ENCODE results near the gene MED13L.
"Not testable (repeated sequence)": the region's sequence is repeated elsewhere in the genome, so short reads cannot be mapped to it uniquely, and the experiment has no call there.

Gene MED13L

DNA sequence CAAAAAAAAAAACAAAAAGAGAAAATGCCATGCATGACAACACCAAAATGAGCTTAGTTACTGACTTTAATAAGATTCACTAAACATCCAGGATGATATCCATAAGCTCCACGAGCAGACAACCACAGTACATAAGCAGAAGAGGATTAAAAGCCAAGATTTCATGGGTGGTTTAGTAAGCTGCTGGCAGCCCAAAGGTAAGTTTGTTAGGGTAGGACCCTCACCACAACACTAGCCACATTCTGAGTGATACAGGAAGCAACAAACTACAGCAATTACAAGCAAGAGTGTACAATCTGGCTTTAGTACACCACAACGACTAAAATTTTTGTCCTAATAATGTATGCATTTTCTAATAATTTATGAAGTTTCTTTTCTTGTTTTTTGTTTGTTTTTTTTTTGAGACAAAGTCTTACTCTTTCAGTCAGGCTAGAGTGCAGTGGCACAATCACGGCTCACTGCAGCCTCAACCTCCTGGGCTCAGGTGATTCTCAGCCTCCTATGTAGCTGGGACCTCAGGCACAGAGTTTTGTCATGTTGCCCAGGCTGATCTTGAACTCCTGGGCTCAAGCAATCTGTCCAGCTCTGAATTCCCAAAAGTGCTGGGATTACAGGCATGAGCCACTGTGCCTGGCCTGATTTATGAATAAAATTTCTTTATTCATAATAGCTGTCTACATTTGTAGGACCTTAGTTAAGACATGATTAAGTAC is 221.4 kb downstream of the MED13L start:
- no peak for DNase-seq (ENCODE audit: low read depth in 2 of 2)

DNA sequence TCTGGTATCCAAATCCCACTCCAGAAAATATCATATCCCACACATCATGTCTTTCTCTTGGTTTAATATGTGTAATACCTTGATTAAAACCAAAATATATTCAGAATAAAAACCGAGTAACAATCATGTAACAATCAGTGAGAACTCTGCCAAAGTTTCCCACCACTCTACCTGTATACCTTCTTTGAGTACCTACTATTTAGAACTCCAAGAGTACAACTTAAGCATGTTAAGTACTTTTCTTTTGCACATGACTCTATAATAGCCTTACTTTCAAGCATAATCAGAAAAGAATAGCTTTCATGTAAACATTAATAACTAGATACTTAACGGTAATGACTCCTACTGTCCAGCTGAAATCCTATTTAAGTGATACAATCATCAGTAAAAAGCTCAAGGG is 223.2 kb downstream of the MED13L start:
- DNase-seq (ENCODE audit: low read depth in 2 of 2): no peak

DNA sequence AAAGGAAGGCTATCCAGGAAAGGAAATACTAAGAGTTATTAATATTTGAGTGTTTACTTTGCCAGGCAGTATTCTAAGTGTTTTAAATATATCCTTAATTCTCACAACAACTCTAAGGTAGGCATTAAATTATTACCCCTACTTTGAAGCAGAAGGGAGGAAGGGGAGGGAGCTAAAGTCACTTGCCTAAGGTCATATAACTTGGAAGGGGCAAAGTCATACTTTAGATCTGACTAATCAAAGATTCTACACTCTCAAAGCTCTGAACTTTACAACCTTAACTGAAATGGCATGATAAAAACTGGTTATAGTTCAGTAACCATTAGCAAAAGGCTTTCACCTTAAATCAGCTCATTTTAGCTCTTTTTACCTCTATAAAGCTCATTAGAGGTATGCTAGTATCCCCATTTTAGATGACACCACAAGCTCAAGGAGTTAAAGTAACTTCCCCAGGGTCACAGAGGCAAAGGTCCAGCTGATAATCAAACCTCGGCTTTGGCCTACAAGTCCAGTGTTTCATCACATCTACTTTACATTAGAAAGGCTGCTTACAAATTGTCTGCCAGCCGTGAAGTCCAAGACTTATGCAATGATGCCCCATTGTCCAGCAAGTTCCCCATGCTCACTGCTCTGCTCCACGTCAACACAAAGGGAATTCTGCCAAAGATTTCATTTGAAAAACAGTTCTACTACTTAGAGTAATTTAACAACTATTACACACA is 223.9 kb downstream of the MED13L start:
- DNase-seq (ENCODE audit: low read depth in 2 of 2): no peak

DNA sequence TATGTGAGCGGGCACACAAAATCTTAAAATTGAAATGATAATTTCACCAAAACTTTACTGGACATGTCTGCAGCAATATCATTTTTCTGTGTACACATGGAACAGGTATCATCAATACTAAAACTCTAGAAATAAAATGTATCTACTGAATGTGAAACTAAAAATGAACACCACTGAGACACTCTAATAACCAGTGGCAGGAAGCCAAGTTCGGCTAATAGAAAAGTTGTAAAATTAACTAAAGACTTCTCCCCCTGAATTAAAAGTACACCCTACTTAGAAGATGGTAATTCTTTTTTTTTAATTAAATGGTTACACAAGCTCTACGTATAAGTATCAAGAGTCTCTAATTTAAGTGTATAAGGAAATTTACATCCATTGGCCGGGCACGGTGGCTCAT is 227.2 kb downstream of the MED13L start:
- no peak for DNase-seq (ENCODE audit: low read depth in 2 of 2)

- DNase-seq (ENCODE audit: low read depth in 2 of 2): no peak
These were observed 228.6 kb downstream of the MED13L start for GRCh38 chr12:116048879-116049278.

DNA sequence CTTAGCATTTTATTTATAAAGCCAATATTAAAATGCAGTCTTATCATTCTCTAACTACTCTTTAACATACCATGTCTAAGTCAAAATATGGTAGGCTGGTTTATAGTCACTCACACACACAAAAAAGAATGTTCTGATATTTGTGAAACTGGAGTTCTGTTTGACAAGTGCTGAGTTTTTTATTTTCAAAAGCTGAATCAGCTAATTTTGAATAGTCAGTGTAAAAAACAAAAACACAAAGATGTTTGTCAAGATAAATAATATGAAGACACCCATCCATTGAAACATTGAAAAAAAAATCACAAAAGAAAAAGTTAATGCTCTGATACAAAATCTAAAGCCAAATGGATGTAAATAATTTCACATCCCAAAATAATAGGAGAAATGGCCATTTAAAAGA is 231.5 kb downstream of the MED13L start:
- no peak for DNase-seq (ENCODE audit: low read depth in 2 of 2)

- DNase-seq (ENCODE audit: low read depth in 2 of 2): no peak
These were observed 232.3 kb downstream of the MED13L start for GRCh38 chr12:116045150-116045549.

GRCh38 chr12:116043659-116044535 is 233.6 kb downstream of the MED13L start:
- no peak for DNase-seq (ENCODE audit: low read depth in 2 of 2)

DNA sequence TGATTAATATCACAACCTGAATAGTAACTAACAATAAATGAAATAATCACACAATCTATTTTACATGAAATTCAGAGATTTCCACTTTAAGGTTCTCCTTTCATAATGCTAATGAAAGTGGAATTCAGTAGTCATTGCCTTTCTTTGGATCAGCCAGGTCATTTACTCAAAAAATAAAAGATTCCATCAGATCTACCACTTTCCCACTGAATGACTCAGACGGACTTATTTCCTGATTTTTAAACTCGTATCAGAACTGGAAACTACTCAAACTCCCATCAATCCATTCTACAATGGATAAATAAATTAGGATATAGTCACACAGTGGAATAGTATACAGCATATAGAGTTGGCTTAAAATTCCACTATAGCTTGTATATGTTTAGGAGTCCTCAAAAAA is 237.1 kb downstream of the MED13L start:
- no peak for DNase-seq (ENCODE audit: low read depth in 2 of 2)

DNA sequence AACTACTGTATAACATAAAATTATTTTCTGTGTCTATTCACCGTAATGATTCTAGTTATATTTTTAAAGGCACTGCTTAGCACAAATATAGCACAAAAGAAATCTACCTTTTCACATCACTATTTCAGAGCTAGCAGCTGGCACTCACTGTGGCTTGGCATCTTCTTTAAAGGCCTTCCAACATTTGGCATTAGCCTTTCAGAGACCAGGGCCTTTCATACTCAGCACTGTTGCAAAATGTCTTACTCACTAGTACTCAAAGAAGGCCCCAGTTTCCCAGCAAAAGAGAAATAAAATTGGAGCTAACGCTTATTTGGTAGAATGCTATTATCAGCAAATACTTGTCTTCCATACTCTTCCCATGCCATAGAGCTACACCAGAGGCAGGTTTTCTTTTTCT is 238.4 kb downstream of the MED13L start:
- no peak for DNase-seq (ENCODE audit: low read depth in 2 of 2)

DNA sequence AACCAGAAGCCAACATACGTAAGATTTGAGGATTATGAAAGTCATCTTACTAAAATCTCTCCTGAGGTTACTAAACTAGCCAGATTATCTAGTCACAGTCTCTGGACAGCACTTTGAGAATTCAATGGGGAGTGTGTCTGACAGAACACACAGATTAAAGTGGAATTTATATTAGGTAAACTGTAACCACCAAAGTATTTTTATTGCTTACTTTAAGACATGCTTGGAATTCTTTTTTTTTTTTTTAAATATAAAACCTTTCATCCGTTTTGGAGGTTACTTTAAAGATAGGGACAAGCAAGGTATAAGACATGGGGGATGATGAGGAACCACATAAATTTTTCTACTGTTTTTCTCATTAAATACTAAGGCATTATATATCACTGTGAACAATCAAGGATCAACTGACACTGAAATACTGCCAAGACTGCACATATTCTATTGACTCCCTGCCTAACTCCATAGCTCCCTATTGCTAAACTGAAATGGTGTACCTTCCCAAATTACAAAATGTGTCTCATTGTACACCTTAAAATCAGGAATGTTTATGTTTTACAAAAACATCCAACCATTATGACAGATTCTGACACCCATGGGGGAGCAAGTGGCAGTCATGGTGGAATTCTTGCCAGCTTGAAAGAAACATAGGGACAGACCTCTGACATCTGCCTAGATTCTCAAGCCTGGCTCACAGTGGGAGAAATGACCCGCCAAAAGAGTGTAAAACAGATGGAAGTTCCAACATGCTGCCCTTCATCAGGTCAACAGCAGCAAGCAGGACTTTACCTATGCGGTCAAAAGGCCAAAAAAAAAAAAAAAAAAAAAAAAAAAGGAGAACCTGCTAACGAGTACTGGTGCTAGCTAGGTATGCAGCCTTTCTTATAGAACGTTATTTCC is 239.3 kb downstream of the MED13L start:
- no peak for DNase-seq (ENCODE audit: low read depth in 2 of 2)

DNA sequence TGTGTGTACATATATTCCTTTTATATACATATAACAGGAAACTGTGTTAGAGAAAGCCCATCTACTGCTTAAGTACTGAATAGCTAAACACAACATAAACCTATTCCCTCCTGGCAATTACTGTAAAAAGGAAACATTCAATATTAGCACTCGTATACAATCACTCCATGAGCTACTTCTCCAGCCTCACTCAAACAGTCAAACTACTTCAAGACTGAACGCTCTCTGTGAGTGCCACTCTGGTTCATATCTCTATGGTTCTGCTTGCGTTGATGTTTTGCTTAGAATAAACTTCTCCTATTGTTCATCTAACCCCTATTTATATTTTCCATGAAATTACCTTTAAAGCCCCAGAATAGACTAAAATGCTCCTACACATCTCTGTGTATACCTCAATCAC is 243.7 kb downstream of the MED13L start:
- no peak for DNase-seq (ENCODE audit: low read depth in 2 of 2)

GRCh38 chr12:116031624-116032023 is 245.9 kb downstream of the MED13L start:
- not testable (repeated sequence) for DNase-seq (ENCODE audit: low read depth in 2 of 2)

DNA sequence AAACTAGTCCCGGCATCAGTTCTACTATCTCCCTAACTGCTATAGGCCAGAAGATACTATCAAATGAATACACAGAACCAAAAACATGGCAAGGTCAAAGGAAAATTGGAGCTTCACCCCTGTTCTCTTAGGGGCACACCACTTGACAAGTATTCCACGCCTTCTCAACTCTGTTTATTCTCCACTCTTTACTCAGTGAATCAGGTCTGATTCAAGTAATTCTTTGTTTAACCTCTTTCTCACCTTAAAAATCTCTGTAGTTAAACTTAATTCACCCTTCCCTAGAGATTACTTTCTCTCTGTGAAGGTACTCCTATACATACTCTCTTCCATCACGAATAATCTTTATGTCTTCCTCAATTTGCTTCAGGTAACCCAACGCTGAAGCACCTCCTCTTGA is 248.9 kb downstream of the MED13L start:
- no peak for DNase-seq (ENCODE audit: low read depth in 2 of 2)

GRCh38 chr12:116027551-116027821 is 250.0 kb downstream of the MED13L start:
- no peak for DNase-seq (ENCODE audit: low read depth in 2 of 2)

GRCh38 chr12:116026768-116027550 is 250.5 kb downstream of the MED13L start:
- DNase-seq (ENCODE audit: low read depth in 2 of 2): no peak

DNA sequence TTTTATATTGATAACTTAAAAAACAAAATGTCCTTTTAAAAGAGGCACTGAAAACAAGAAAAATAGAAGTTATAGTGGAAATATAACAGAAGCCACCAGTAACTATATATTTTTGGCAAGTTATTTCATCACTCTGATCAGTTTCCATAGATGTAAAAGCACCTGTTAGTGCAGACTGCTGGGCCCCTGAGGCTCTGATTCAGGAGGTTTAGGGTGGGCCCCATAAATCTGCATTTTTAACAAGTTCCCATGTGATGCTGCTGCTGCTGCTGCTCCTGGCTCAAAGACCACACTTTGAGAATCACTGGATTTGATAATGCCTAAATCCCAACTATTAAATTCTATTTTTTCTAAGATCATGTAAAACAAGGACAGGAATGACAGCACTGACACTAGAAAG is 251.1 kb downstream of the MED13L start:
- no peak for DNase-seq (ENCODE audit: low read depth in 2 of 2)

DNA sequence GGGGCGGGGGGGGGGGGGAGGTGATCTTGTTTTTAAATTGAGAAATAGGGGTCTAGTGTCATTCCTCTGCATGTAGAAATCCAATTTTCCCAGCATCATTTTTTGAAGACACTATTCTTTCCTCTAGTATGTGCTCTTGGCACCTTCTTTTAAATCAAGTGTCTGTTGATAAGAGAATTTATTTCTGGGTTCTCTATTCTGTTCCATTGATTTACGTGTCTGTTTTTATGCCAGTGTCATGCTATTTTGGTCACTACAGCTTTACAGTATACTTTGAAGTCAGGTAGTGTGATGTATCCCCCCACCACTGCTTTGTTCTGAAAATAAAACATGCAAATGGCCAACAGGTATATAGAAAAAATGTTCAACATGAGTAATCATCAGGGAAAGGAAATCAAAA is 252.7 kb downstream of the MED13L start:
- DNase-seq (ENCODE audit: low read depth in 2 of 2): no peak

- DNase-seq (ENCODE audit: low read depth in 2 of 2): no peak
These were observed 258.1 kb downstream of the MED13L start for GRCh38 chr12:116019415-116019814.

GRCh38 chr12:116018282-116018681 is 259.2 kb downstream of the MED13L start:
- no peak for DNase-seq (ENCODE audit: low read depth in 2 of 2)

- no peak for DNase-seq (ENCODE audit: low read depth in 2 of 2)
These were observed 262.0 kb downstream of the MED13L start for GRCh38 chr12:116015525-116015924.

All from stimulated activated CD8-positive, alpha-beta memory T cell treated with anti-CD3 and anti-CD28 coated beads, Interleukin-7, amount 100 ng/mL, for 1 hour (primary cell).